Stimulated activated naive CD8-positive, alpha-beta T cell treated with anti-CD3 and anti-CD28 coated beads, Interleukin-15, amount 100 ng/mL, for 72 hours (primary cell): ENCODE results near the gene ZNF536.
"Not testable (repeated sequence)": the region's sequence is repeated elsewhere in the genome, so short reads cannot be mapped to it uniquely, and the experiment has no call there.

Source experiments
- ATAC-seq: fragments of 150-1000 bp; cut with Tn5 transposase; 2 replicates; pipeline ENCODE4 v1.10.0; 2021; ENCODE audit warnings: mild to moderate bottlenecking, moderate library complexity
- DNase-seq, 2 donors: peaks; one replicate each; pipeline ENCODE4 v3.0.0; 2021 to 2022
- H3K27ac Mint-ChIP-seq, 2 donors: one replicate each; pipeline ENCODE4 v1.8.0; 2022; ENCODE audit warnings: mild to moderate bottlenecking in 2 of 2, mixed read lengths in 2 of 2, moderate library complexity in 2 of 2
- H3K27me3 Mint-ChIP-seq: one replicate; pipeline ENCODE4 v1.8.0; 2022; ENCODE audit warnings: mixed read lengths
- H3K4me1 Mint-ChIP-seq: one replicate; pipeline ENCODE4 v1.8.0; 2022; ENCODE audit warnings: mild to moderate bottlenecking, mixed read lengths
- H3K4me3 Mint-ChIP-seq, 2 donors: one replicate each; pipeline ENCODE4 v1.8.0; 2022; ENCODE audit warnings: mild to moderate bottlenecking in 2 of 2, mixed read lengths in 2 of 2, moderate library complexity in 1 of 2
- H3K9me3 Mint-ChIP-seq, 2 donors: one replicate each; pipeline ENCODE4 v1.8.0; 2022; ENCODE audit warnings: mixed read lengths in 2 of 2

Gene ZNF536

DNA sequence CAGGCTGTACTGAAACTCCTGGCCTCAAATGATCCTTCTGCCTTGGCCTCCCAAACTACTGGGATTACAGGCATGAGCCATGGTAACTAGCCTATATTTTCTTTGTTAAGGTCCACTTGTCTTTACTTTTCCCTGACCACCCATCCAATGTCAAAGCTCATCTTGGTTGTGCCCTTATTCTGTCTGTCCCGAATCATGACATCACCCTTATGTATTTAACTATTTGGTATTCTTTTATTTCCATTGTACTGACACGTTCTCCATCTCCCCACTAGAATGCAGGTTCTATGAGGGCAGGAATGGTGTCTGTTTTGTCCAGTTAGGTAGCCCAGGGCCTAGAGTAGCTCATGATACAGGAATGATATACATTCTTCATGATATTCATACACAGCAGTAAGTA lies 104.8 kb downstream of the ZNF536 start:
- DNase-seq, result no peak
- H3K27me3 Mint-ChIP-seq, result peaks cover 15% of the 10 kb centered on the region
- no peaks in the 10 kb centered on the region for H3K4me1 Mint-ChIP-seq
- peaks cover 14 to 31% of the 10 kb centered on the region in 2 donors for H3K9me3 Mint-ChIP-seq
- H3K4me3 Mint-ChIP-seq, result no peak overlapping the region
- H3K27ac Mint-ChIP-seq, result no peak overlapping the region
- no peak for ATAC-seq

DNA sequence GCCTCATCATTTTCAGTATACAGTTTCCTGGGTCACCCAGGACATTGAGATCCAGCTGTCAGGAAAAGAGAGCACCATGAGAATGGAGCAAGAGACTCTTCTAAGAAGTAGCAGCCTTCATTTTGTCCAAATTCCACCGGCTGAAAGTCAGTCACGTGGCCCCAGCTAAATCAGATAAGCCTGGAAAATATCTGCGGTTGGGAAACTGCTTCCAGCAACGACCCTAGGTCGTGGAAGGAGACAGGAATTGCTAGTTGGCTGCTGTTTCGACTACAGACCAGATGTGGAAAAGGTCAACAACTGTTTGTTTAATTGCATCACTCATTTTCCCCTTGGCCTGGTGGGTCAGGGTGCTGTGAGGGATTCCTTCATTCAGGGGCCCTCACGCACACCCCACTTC lies 107.0 kb downstream of the ZNF536 start:
- no peak overlapping the region for H3K4me3 Mint-ChIP-seq
- no peak overlapping the region for H3K27ac Mint-ChIP-seq
- no peak for DNase-seq
- H3K27me3 Mint-ChIP-seq, result peaks cover 27% of the 10 kb centered on the region
- no peak for ATAC-seq
- H3K9me3 Mint-ChIP-seq, result peaks cover 20 to 39% of the 10 kb centered on the region in 2 donors
- no peaks in the 10 kb centered on the region for H3K4me1 Mint-ChIP-seq

DNA sequence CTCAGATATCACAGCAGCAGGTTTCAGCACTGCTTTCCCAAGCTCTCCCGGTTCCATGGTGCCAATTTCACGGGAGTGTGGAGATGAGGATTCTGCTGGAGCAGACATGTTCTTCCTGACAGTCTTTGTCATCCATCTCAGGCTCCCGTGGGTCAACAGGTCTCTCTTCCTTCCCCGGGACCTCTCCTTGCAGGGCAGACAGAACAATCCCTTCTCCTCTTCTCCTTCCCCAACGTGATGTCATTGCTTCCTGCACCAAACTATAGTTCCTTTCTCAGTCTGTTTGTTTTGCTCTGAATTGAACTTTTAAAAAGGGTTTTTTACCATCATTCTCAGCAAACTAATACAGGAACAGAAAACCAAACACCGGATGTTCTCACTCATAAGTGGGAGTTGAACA lies 107.9 kb downstream of the ZNF536 start:
- no peak overlapping the region for H3K4me3 Mint-ChIP-seq
- no peak overlapping the region for H3K27ac Mint-ChIP-seq
- H3K9me3 Mint-ChIP-seq, result peaks cover 20 to 35% of the 10 kb centered on the region in 2 donors

DNA sequence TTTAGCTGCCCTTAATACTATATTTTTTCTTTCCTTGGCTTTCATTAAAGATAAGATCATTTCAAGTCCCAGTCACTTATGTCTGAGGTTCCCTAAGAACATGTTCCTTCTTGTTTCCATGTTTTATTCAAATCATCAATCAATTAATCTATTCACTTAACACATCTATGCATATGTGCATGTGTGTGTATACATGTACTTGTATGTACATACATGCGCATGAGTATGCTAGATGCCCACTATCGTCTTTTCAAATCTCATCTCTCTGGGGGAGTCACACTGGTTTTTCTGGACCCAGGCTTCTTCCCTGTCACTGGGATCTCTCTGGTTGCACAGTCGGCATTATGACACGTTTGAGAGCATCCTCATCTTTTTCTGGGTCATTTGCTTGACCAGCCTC lies 108.9 kb downstream of the ZNF536 start:
- H3K4me1 Mint-ChIP-seq, result no peaks in the 10 kb centered on the region
- H3K4me3 Mint-ChIP-seq, result no peak overlapping the region
- DNase-seq, result no peak
- no peak overlapping the region for H3K27ac Mint-ChIP-seq
- H3K27me3 Mint-ChIP-seq, result peaks cover 28% of the 10 kb centered on the region
- peaks cover 20 to 35% of the 10 kb centered on the region in 2 donors for H3K9me3 Mint-ChIP-seq
- ATAC-seq, result no peak

More for the DNA sequence above, 107.9 kb downstream of the ZNF536 start:
- peaks cover 28% of the 10 kb centered on the region for H3K27me3 Mint-ChIP-seq
- no peak for DNase-seq
- ATAC-seq, result no peak
- H3K4me1 Mint-ChIP-seq, result no peaks in the 10 kb centered on the region

DNA sequence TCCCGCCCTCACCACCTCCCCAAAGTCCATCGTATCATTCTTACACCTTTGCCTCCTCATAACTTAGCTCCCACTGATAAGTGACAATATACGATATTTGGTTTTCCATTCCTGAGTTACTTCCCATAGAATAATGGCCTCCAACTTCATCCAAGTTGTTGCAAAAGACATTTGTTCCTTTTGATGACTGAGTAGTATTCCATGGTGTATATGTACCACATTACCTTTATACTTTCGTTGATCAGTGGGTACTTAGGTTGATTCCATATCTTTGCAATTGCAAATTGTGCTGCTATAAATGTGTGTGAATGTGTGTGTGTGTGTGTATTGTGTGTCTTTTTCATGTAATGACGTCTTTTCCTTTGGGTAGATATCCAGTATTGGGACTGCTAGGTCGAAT lies 109.6 kb downstream of the ZNF536 start:
- Mint-ChIP-seq H3K27ac (no peak overlapping the region), H3K4me1 (no peaks in the 10 kb centered on the region), H3K27me3 (peaks cover 28% of the 10 kb centered on the region), H3K4me3 (no peak overlapping the region), H3K9me3 (peaks cover 20 to 35% of the 10 kb centered on the region in 2 donors)
- DNase-seq (no peak), ATAC-seq (no peak)

DNA sequence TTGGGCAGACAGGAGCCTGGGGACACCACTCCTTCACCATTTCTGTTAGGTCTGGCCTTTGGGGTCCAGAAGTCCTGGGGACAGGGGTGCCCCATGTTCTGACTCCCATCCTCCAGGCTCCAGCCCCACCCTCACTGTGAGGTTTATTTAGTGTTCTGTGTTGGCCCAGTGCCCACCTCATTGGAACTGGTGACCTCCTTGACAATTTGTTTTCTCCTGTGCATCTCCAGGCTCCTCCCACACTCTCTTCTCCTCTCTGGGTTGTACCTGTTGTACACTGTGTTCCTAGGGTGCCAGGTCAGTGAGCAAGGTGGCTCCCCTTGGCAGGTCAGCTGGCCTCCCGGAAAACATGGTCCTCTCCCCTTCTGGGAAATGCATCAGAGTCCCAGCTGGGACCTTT lies 110.8 kb downstream of the ZNF536 start:
- no peak overlapping the region for H3K4me3 Mint-ChIP-seq
- no peak overlapping the region for H3K27ac Mint-ChIP-seq
- H3K9me3 Mint-ChIP-seq, result peaks cover 17 to 35% of the 10 kb centered on the region in 2 donors
- DNase-seq (no peak), ATAC-seq (no peak)
- no peaks in the 10 kb centered on the region for H3K4me1 Mint-ChIP-seq
- H3K27me3 Mint-ChIP-seq, result peaks cover 38% of the 10 kb centered on the region

DNA sequence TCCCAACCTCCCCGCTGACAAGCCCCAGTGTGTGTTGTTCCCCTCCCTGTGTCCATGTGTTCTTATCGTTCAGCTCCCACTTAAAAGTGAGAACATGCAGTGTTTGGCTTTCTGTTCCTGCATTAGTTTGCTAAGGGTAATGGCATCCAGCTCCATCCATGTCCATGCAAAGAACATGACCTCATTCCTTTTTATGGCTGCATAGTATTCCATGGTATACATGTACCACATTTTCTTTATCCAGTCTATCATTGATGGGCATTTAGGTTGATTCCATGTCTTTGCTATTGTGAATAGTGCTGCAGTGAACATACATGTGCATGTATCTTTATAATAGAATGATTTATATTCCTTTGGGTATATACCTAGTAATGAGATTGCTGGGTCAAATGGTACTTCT lies 114.1 kb downstream of the ZNF536 start:
- H3K4me1 Mint-ChIP-seq, ATAC-seq, DNase-seq, H3K4me3 Mint-ChIP-seq, H3K27ac Mint-ChIP-seq: not testable (repeated sequence)
- H3K27me3 Mint-ChIP-seq, result peaks cover 26% of the 10 kb centered on the region
- peaks cover 9 to 20% of the 10 kb centered on the region in 2 donors for H3K9me3 Mint-ChIP-seq

DNA sequence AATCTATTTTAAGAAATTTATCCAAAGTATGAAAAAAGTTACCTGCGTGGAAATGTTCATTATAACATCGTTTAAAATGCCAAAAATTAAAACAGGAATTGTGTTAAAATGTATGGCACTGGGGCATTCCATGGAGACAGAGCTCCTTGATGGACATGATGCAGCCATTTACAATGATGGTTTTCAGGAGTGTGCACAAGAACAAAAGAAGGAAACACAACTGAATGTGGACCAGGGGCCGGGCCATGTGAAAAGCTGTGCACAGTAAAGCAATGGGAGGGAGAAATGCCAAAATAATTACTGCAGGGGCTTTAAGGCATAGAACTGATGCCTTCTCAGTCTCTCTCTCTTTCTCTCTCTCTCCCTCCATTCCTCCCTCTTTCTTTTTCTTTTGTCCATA lies 115.0 kb downstream of the ZNF536 start:
- H3K27ac Mint-ChIP-seq, result no peak overlapping the region

DNA sequence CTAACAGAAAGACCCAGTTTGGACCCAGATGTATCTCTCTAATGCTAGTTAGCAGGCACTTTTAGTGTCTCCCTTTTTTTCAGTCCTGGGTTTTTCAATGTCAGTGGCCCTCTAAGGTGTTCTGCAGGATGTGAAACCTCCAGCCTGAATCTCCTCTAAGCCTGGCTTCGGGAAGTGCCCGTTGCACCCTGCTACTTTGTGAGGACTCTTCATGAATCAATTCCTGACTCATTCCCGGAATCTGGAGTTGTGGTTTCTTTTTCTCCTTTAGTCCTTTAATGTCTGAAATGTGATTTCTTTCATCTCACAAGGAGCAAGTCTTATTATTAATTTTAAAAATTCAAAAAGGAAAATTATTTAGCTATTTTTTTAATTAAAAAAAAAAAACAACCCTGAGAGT lies 116.0 kb downstream of the ZNF536 start:
- Mint-ChIP-seq H3K27ac (no peak overlapping the region), H3K4me3 (no peak overlapping the region), H3K9me3 (peaks cover 4 to 10% of the 10 kb centered on the region in 2 donors), H3K4me1 (no peaks in the 10 kb centered on the region), H3K27me3 (peaks cover 24% of the 10 kb centered on the region)
- DNase-seq, result no peak
- no peak for ATAC-seq

More for the DNA sequence above, 115.0 kb downstream of the ZNF536 start:
- Mint-ChIP-seq H3K9me3 (peaks cover 4 to 17% of the 10 kb centered on the region in 2 donors), H3K4me3 (no peak overlapping the region), H3K27me3 (peaks cover 26% of the 10 kb centered on the region), H3K4me1 (no peaks in the 10 kb centered on the region)
- ATAC-seq (no peak), DNase-seq (no peak)

DNA sequence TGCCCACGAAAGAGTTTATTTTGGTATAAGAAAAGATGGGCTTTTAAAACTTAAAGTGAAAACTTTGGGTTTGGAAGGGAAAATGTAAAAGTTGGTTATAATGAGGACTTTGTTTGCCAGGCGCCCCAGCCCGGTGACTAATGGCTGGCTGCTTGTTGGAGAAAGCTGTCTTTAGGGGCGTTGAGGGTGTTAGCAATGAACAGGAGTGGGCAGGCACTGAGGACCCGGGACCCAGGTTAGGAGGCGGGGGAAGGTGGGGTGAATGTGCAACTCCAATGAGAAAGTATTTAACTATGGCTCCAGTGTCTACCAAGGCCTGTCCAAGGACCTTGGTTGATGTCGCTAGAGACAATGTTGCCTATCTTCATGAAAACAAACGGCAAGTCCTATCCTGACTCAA lies 118.6 kb downstream of the ZNF536 start:
- Mint-ChIP-seq H3K4me3 (no peak overlapping the region), H3K27ac (no peak overlapping the region), H3K27me3 (peaks cover 22% of the 10 kb centered on the region), H3K9me3 (no peaks in the 10 kb centered on the region), H3K4me1 (no peaks in the 10 kb centered on the region)
- DNase-seq, result no peak
- no peak for ATAC-seq

DNA sequence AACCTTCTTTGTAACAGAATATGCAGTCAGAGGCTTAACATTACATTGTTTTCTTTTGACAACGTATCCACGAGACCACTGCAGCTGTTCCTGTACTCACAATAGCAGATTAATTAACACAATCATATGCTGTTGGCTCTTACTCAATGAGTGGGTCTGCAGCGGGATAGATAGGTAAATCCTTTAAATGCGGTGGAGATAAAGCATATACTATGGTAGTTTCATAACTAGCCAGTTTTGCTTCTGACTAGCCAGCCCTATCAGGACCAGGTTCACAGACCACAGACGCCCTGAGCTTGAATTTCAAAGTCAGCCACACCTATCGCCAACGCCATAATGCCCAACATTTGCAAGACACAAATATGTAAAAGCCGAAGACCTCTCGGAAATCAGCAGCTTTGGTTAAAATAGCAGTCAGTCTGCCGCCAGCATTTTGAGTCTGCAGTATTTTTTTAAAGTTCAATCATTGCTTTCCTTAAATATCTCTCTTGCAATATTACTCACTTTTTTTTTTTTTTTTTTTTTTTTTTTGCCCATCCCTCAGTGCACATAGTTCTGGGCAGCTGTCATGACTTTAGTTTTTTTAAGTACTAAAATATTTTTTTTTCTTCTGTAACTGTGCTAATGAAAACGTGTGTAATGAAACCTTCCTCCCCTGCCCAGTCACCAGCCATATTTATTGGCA lies 120.5 kb downstream of the ZNF536 start:
- H3K4me3 Mint-ChIP-seq, result no peak overlapping the region
- H3K4me1 Mint-ChIP-seq, result no peaks in the 10 kb centered on the region
- H3K27ac Mint-ChIP-seq, result no peak overlapping the region
- H3K9me3 Mint-ChIP-seq, result no peaks in the 10 kb centered on the region
- DNase-seq (no peak), ATAC-seq (no peak)
- H3K27me3 Mint-ChIP-seq, result peaks cover 25% of the 10 kb centered on the region

DNA sequence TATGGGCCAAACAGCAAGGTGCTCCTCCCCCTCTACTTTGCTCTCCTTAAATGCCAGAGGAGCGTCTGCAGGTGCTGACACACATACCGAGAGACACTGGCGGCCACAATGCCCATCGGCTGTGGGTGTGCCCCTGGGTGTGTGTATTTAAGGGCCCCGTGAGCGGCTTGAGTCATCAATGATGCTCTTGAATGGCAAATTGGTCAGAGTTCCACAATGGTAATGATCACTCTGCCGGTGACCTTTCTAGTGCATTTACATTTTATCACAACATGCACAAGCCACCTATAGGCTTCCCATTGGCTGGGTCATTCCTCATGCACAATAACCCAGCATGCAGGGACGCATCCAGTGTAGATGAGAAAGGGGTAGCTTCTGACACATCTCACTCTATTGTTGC lies 124.8 kb downstream of the ZNF536 start:
- no peaks in the 10 kb centered on the region for H3K4me1 Mint-ChIP-seq
- ATAC-seq (no peak), DNase-seq (no peak)
- no peaks in the 10 kb centered on the region for H3K9me3 Mint-ChIP-seq
- H3K27ac Mint-ChIP-seq, result no peak overlapping the region
- H3K4me3 Mint-ChIP-seq, result no peak overlapping the region
- H3K27me3 Mint-ChIP-seq, result peaks cover 21% of the 10 kb centered on the region

DNA sequence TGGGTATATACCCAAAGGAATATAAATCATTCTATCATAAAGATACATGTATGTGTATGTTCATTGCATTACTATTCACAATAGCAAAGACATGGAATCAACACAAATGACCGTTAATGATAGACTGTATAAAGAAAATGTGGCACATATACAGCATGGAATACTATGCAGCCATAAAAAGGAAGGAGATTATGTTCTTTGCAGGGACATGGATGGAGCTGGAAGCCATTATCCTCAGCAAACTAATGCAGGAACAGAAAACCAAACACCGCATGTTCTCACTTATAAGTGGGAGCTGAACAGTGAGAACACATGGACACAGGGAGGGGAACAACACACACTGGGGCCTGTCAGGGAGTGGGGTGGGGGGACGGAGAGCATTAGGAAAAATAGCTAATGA lies 125.9 kb downstream of the ZNF536 start:
- ATAC-seq, H3K27ac Mint-ChIP-seq, H3K4me3 Mint-ChIP-seq, H3K4me1 Mint-ChIP-seq, DNase-seq, H3K9me3 Mint-ChIP-seq: not testable (repeated sequence)
- peaks cover 21% of the 10 kb centered on the region for H3K27me3 Mint-ChIP-seq

DNA sequence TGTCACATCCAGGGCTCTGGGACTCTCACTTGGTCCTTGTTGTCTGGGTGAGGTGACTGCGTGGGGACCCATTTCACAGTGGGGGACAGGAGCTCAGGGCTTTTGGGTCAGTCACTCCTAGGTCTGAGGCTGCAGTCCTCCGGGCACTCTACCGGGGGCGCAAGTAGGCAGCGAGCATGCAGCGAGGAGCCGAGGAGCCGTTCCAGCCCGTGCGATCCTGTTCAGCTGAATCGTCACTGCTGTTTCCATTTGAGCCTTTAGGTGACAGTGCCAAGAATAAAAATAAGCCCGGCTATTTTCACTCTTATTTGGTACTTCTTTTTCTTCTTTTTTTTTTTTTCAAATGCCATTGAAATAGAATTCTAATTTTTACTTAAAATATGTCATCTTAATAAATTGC lies 126.5 kb downstream of the ZNF536 start:
- peaks cover 21% of the 10 kb centered on the region for H3K27me3 Mint-ChIP-seq
- no peak for ATAC-seq
- no peak overlapping the region for H3K27ac Mint-ChIP-seq
- no peak overlapping the region for H3K4me3 Mint-ChIP-seq
- no peaks in the 10 kb centered on the region for H3K4me1 Mint-ChIP-seq
- DNase-seq, result no peak
- H3K9me3 Mint-ChIP-seq, result no peaks in the 10 kb centered on the region

DNA sequence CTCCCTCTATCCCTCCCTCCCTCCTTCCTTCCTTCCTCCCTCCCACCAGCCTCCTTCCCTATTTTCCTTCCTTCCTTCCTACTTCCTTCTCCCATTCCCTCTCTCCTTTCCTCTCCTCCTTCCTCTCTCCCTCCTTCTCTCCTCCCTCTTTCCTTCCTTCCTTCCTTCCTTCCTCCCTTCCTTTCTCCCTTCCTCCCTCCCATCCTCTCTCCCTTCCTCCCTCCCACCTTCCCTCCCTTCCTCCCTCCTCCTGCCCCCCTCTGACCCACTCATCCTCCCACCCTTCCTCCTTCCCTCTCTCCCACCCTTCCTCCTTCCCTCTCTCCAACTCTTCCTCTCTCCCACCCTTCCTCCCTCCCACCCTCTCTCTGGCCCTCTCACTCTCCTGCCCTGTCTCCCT lies 132.1 kb downstream of the ZNF536 start:
- ATAC-seq, result no peak
- Mint-ChIP-seq H3K27ac (no peak overlapping the region), H3K9me3 (no peaks in the 10 kb centered on the region), H3K4me1 (no peaks in the 10 kb centered on the region), H3K27me3 (no peaks in the 10 kb centered on the region), H3K4me3 (no peak overlapping the region)
- no peak for DNase-seq

DNA sequence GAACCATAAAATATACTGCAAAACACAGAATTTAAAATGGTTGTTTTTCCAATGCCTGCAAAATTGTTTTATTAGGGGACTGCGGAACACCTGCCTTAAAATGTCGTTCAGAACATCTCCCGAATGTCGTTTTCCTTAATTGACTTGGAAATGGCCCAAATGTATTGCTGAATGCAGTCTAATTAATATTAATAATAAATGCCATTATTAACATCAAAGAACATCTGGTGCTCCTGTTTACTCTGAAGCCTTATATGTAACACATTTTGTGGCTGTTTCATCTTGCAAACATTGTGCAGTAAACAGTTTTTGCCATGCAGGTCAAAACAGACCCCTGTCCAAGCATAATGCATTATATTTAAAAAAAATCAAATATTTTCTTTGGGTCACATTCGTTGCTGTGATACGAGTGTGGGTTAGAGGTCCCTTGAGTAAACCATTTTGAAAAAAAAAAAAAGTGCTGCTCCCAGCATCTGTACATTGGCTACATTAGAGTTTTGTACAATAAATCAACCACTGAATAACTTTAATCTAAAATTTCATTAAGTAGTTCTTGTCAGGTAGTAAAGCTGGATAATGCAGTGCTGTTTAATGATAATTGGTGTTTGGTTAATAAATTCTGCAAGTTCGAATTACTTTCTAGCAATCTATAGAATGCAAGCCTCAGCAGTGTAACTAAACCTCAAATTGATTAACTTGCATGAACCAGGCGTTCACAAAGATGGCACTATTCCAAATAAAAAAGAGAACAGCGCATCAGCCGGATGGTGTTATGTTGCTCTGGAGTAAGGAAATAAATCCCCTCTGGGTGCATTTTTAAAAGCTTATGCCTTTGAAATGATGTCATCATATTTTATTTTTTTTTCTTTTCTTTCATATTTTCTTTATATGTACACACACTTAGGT lies 140.2 kb downstream of the ZNF536 start:
- no peaks in the 10 kb centered on the region for H3K27me3 Mint-ChIP-seq
- no peak overlapping the region for H3K27ac Mint-ChIP-seq
- H3K4me3 Mint-ChIP-seq, result no peak overlapping the region
- H3K9me3 Mint-ChIP-seq, result no peaks in the 10 kb centered on the region
- no peaks in the 10 kb centered on the region for H3K4me1 Mint-ChIP-seq
- DNase-seq, result no peak
- no peak for ATAC-seq
